ENCODE measurements around the gene POU4F3.

The POU4F3 gene

DNA sequence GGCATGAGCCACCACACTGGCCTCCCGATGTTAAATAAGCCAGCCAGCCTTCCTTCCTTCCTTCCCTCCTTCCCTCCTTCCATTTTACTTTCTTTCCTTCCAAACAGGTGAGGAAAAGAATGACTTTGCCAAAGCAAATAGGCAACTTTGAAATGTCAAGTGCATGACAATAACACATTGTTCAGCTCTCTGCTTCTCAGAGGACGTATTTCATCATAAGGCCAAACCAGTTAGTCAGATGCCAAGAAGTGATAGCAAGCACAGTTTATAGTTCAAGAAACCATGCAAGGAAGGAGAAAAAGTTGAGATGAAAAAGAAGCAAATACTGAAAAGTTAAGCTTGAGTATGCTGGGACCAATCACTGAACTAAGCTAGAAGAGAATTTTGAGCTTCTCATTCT is 29.5 kb downstream of the POU4F3 start:
- Histone ChIP-seq H3K4me1 (ENCODE audit: control insufficient read depth in 2 of 2, insufficient read depth in 1 of 2, low read depth in 1 of 2, low read length in 2 of 2) (peaks cover 0 to 8% of the 10 kb centered on the region in 2 donors), H3K14ac (ENCODE audit: low read length) (no peak overlapping the region), H2BK5ac (ENCODE audit: low read length) (no peak overlapping the region), H2AFZ (ENCODE audit: low read length) (no peak overlapping the region), H3K18ac (ENCODE audit: low read length) (no peak overlapping the region), H3K23ac (ENCODE audit: low read depth, low read length, poor library complexity) (no peak overlapping the region), H4K91ac (ENCODE audit: low read depth, low read length, poor library complexity) (no peak overlapping the region), H3K36me3 (replicated peaks in 1 of 2; ENCODE audit: control insufficient read depth in 2 of 2, insufficient read depth in 2 of 2, low read length in 2 of 2) (no peaks in the 10 kb centered on the region), H2BK12ac (ENCODE audit: low read length) (no peak overlapping the region), H2BK15ac (ENCODE audit: low read length) (no peak overlapping the region), H4K8ac (ENCODE audit: low read depth, low read length) (no peak overlapping the region), H3K79me1 (ENCODE audit: low read depth, low read length) (no peaks in the 10 kb centered on the region), H3K4me3 (ENCODE audit: low read length in 2 of 2) (no peak overlapping the region), H3K4ac (ENCODE audit: low read length) (no peak overlapping the region), H3K9me3 (replicated peaks in 1 of 2; ENCODE audit: control insufficient read depth in 2 of 2, insufficient read depth in 1 of 2, low read depth in 1 of 2, low read length in 2 of 2) (no peaks in the 10 kb centered on the region), H2AK5ac (ENCODE audit: low read depth, low read length) (no peak overlapping the region), H2BK120ac (ENCODE audit: low read depth, low read length) (no peak overlapping the region), H3K27ac (replicated peaks; ENCODE audit: low read length) (no peak overlapping the region), H3K9ac (ENCODE audit: low read depth, low read length, poor library complexity) (no peak overlapping the region), H3K4me2 (ENCODE audit: insufficient read depth, low read length, poor library complexity, severe bottlenecking) (no peak overlapping the region), H3K27me3 (ENCODE audit: control insufficient read depth in 3 of 3, insufficient read depth in 3 of 3, low read depth in 1 of 3, low read length in 3 of 3) (peaks cover 0 to 21% (median 0%) of the 10 kb centered on the region in 3 experiments)
- no CpG with 5 or more reads among the region's 2 CpGs for WGBS, 2 donors (ENCODE audit: extremely low coverage in 2 of 2, insufficient read length in 2 of 2, insufficient replicate concordance in 1 of 2)
- DNase-seq (ENCODE audit: low spot score): no peak

DNA sequence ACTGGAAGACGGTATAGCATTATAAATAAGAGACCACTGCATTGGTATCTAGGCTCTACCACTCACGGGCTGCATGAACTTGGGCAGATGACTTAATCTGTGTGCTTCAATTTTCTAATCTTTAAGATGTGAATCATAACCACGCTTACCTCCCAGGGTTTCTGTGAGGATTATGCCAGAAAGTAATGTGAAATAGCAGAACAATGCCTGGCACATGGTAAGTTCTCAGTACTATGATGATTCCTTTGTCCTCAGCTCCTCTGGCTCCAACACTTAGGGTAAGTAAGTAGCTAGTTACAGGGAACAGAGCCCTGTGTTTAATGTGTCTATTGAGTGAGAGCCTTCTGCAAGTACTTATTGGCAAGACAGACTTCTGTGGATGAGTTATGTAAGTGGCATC is 31.1 kb downstream of the POU4F3 start:
- Histone ChIP-seq H3K4me1 (ENCODE audit: control insufficient read depth in 2 of 2, insufficient read depth in 1 of 2, low read depth in 1 of 2, low read length in 2 of 2) (peaks cover 0 to 8% of the 10 kb centered on the region in 2 donors), H2AK5ac (ENCODE audit: low read depth, low read length) (no peak overlapping the region), H3K4ac (ENCODE audit: low read length) (no peak overlapping the region), H3K27ac (replicated peaks; ENCODE audit: low read length) (no peak overlapping the region), H3K14ac (ENCODE audit: low read length) (no peak overlapping the region), H3K9me3 (replicated peaks in 1 of 2; ENCODE audit: control insufficient read depth in 2 of 2, insufficient read depth in 1 of 2, low read depth in 1 of 2, low read length in 2 of 2) (no peaks in the 10 kb centered on the region), H4K91ac (ENCODE audit: low read depth, low read length, poor library complexity) (no peak overlapping the region), H3K36me3 (replicated peaks in 1 of 2; ENCODE audit: control insufficient read depth in 2 of 2, insufficient read depth in 2 of 2, low read length in 2 of 2) (no peaks in the 10 kb centered on the region), H3K27me3 (ENCODE audit: control insufficient read depth in 3 of 3, insufficient read depth in 3 of 3, low read depth in 1 of 3, low read length in 3 of 3) (peaks cover 0 to 21% (median 0%) of the 10 kb centered on the region in 3 experiments), H3K18ac (ENCODE audit: low read length) (no peak overlapping the region), H2AFZ (ENCODE audit: low read length) (no peak overlapping the region), H2BK15ac (ENCODE audit: low read length) (no peak overlapping the region), H2BK12ac (ENCODE audit: low read length) (no peak overlapping the region), H3K9ac (ENCODE audit: low read depth, low read length, poor library complexity) (no peak overlapping the region), H3K4me3 (ENCODE audit: low read length in 2 of 2) (no peak overlapping the region), H4K8ac (ENCODE audit: low read depth, low read length) (no peak overlapping the region), H2BK5ac (ENCODE audit: low read length) (no peak overlapping the region), H3K23ac (ENCODE audit: low read depth, low read length, poor library complexity) (no peak overlapping the region), H3K4me2 (ENCODE audit: insufficient read depth, low read length, poor library complexity, severe bottlenecking) (no peak overlapping the region), H3K79me1 (ENCODE audit: low read depth, low read length) (no peaks in the 10 kb centered on the region), H2BK120ac (ENCODE audit: low read depth, low read length) (no peak overlapping the region)
- no peak for DNase-seq (ENCODE audit: low spot score)
- no CpG with 5 or more reads among the region's 3 CpGs for WGBS, 2 donors (ENCODE audit: extremely low coverage in 2 of 2, insufficient read length in 2 of 2, insufficient replicate concordance in 1 of 2)

- Histone ChIP-seq H3K27ac (replicated peaks; ENCODE audit: low read length) (no peak overlapping the region), H3K36me3 (replicated peaks in 1 of 2; ENCODE audit: control insufficient read depth in 2 of 2, insufficient read depth in 2 of 2, low read length in 2 of 2) (no peaks in the 10 kb centered on the region), H3K18ac (ENCODE audit: low read length) (no peak overlapping the region), H2BK120ac (ENCODE audit: low read depth, low read length) (no peak overlapping the region), H3K14ac (ENCODE audit: low read length) (no peak overlapping the region), H3K4me1 (ENCODE audit: control insufficient read depth in 2 of 2, insufficient read depth in 1 of 2, low read depth in 1 of 2, low read length in 2 of 2) (peaks cover 0 to 2% of the 10 kb centered on the region in 2 donors), H3K4me3 (ENCODE audit: low read length in 2 of 2) (no peak overlapping the region), H3K4ac (ENCODE audit: low read length) (no peak overlapping the region), H3K9me3 (replicated peaks in 1 of 2; ENCODE audit: control insufficient read depth in 2 of 2, insufficient read depth in 1 of 2, low read depth in 1 of 2, low read length in 2 of 2) (no peaks in the 10 kb centered on the region), H2BK5ac (ENCODE audit: low read length) (no peak overlapping the region), H3K79me1 (ENCODE audit: low read depth, low read length) (no peaks in the 10 kb centered on the region), H2AK5ac (ENCODE audit: low read depth, low read length) (no peak overlapping the region), H2BK15ac (ENCODE audit: low read length) (no peak overlapping the region), H2BK12ac (ENCODE audit: low read length) (no peak overlapping the region), H4K8ac (ENCODE audit: low read depth, low read length) (no peak overlapping the region), H2AFZ (ENCODE audit: low read length) (no peak overlapping the region), H3K23ac (ENCODE audit: low read depth, low read length, poor library complexity) (no peak overlapping the region), H3K9ac (ENCODE audit: low read depth, low read length, poor library complexity) (no peak overlapping the region), H3K27me3 (ENCODE audit: control insufficient read depth in 3 of 3, insufficient read depth in 3 of 3, low read depth in 1 of 3, low read length in 3 of 3) (peaks cover 0 to 4% (median 0%) of the 10 kb centered on the region in 3 experiments), H4K91ac (ENCODE audit: low read depth, low read length, poor library complexity) (no peak overlapping the region), H3K4me2 (ENCODE audit: insufficient read depth, low read length, poor library complexity, severe bottlenecking) (no peak overlapping the region)
- no peak for DNase-seq (ENCODE audit: low spot score)
- WGBS, 2 donors (ENCODE audit: extremely low coverage in 2 of 2, insufficient read length in 2 of 2, insufficient replicate concordance in 1 of 2): no CpG with 5 or more reads among the region's 2 CpGs
Observed at GRCh38 chr5:146376821-146377220, 38.2 kb downstream of the POU4F3 start.

DNA sequence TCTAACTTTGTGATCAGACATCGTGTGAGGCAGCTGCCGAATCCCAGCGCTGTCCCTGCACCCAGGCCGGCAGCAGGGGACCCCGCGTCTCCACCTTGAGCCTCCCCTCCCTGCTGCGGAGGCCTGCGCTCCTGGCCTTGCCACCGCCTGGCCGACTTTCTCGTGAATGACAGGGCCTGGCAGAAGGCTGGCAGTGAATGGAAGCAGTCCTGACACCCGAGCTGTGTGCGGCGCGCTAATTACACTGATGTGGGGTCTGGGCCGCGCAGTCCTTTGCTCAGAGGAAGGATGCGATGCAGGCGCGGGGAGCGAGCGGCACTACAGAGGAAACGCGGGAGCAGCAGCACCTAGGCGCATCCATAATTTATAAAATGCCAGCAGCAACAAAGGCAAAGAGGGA is 40.3 kb downstream of the POU4F3 start:
- H4K8ac ChIP-seq (ENCODE audit: low read depth, low read length): no peak overlapping the region
- no peak overlapping the region for H2BK5ac ChIP-seq (ENCODE audit: low read length)
- no peaks in the 10 kb centered on the region for H3K79me1 ChIP-seq (ENCODE audit: low read depth, low read length)
- peaks cover 0 to 4% (median 0%) of the 10 kb centered on the region in 3 experiments for H3K27me3 ChIP-seq (ENCODE audit: control insufficient read depth in 3 of 3, insufficient read depth in 3 of 3, low read depth in 1 of 3, low read length in 3 of 3)
- H4K91ac ChIP-seq (ENCODE audit: low read depth, low read length, poor library complexity): no peak overlapping the region
- no peaks in the 10 kb centered on the region for H3K36me3 ChIP-seq (replicated peaks in 1 of 2; ENCODE audit: control insufficient read depth in 2 of 2, insufficient read depth in 2 of 2, low read length in 2 of 2)
- no peak overlapping the region for H2AK5ac ChIP-seq (ENCODE audit: low read depth, low read length)
- H3K14ac ChIP-seq (ENCODE audit: low read length): no peak overlapping the region
- no peak overlapping the region for H3K4ac ChIP-seq (ENCODE audit: low read length)
- DNase-seq (ENCODE audit: low spot score): no peak
- peak overlapping the region; percentile 85 for H3K23ac ChIP-seq (ENCODE audit: low read depth, low read length, poor library complexity)
- H2BK15ac ChIP-seq (ENCODE audit: low read length): no peak overlapping the region
- H3K9me3 ChIP-seq (replicated peaks in 1 of 2; ENCODE audit: control insufficient read depth in 2 of 2, insufficient read depth in 1 of 2, low read depth in 1 of 2, low read length in 2 of 2): no peaks in the 10 kb centered on the region
- H3K18ac ChIP-seq (ENCODE audit: low read length): peak overlapping the region; percentile 76
- no peak overlapping the region for H3K27ac ChIP-seq (replicated peaks; ENCODE audit: low read length)
- WGBS, 2 donors (ENCODE audit: extremely low coverage in 2 of 2, insufficient read length in 2 of 2, insufficient replicate concordance in 1 of 2): no CpG with 5 or more reads among the region's 25 CpGs
- H3K4me1 ChIP-seq (ENCODE audit: control insufficient read depth in 2 of 2, insufficient read depth in 1 of 2, low read depth in 1 of 2, low read length in 2 of 2): peaks cover 0 to 2% of the 10 kb centered on the region in 2 donors
- H2BK12ac ChIP-seq (ENCODE audit: low read length): no peak overlapping the region
- no peak overlapping the region for H3K4me2 ChIP-seq (ENCODE audit: insufficient read depth, low read length, poor library complexity, severe bottlenecking)
- H2BK120ac ChIP-seq (ENCODE audit: low read depth, low read length): no peak overlapping the region
- H3K9ac ChIP-seq (ENCODE audit: low read depth, low read length, poor library complexity): no peak overlapping the region
- H3K4me3 ChIP-seq (ENCODE audit: low read length in 2 of 2): peak overlapping the region in 1 of 2 donors; percentile 30
- no peak overlapping the region for H2AFZ ChIP-seq (ENCODE audit: low read length)
